B cell (primary cell): ENCODE measurements around the gene OTOGL.

Source experiments
- CTCF ChIP-seq: fragments of 200-600 bp; IDR thresholded peaks from one replicate; pipeline ENCODE4 v1.8.0; 2022; ENCODE audit warnings: antibody characterized with exemption, mild to moderate bottlenecking
- EZH2 ChIP-seq: IDR thresholded peaks from 2 replicates; pipeline ENCODE4 v1.6.1; 2012; ENCODE audit warnings: borderline replicate concordance, low read depth, mild to moderate bottlenecking, moderate library complexity, low read length; ENCODE audit not compliant: insufficient read depth, poor library complexity, severe bottlenecking

GRCh38 chr12:80293347-80293746 is 194.0 kb downstream of the OTOGL start:
- no peak for TF ChIP-seq CTCF
- TF ChIP-seq EZH2, result no peak
